ENCODE results near the gene AK5. TPM values are rescaled to one million over a fixed set of nuclear protein-coding genes. Genes with fewer than 3 reads are reported as not detected.

Gene AK5
- total and polyA plus RNA-seq, 2 donors (not counting 1 experiment from before 2014, with no cell fraction given), result 0.18 TPM; not detected in 1

DNA sequence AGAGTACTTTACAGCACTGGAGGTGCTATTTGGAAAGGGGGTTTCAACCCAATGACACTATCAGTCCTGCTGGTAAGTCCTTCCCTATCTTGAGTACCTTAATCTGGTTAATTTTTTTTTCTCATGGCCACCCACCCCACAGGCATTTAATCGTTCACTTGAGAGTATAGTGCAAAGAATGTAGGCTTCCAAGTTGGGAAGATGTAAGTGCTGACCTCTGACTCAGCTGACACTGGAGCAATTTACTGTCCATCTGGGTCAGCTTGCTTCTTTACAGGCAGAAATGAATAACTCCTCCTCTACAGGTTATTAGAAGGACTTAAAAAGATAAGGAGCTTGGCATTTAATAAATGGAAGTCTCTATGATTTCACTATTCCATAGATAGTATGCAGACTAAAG lies 89.6 kb downstream of the AK5 start:
- no peak overlapping the region for H3K27ac ChIP-seq (ENCODE audit: low read length in 2 of 2)
- no peak for DNase-seq
- intact Hi-C loops (cut with micrococcal nuclease), result no loop called here
- H3K4me2 ChIP-seq (replicated peaks; ENCODE audit: low read depth, low read length, poor library complexity, severe bottlenecking), result no peak overlapping the region
- no CpG with 5 or more reads among the region's 1 CpG for WGBS (ENCODE audit: insufficient coverage)
- CTCF ChIA-PET, result no interaction called here
- no peaks in the 10 kb centered on the region for H3K27me3 Mint-ChIP-seq
- no peak for ATAC-seq (ENCODE audit: low read depth)
- H3K27me3 ChIP-seq (replicated peaks in 1 of 4; ENCODE audit: control extremely low read depth in 1 of 4, control insufficient read depth in 3 of 4, insufficient read depth in 4 of 4, low read length in 3 of 4), result no peaks in the 10 kb centered on the region
- no peaks in the 10 kb centered on the region for H3K4me1 ChIP-seq (ENCODE audit: control insufficient read depth in 2 of 2, insufficient read depth in 2 of 2, low read length in 2 of 2)
- no peaks in the 10 kb centered on the region for H3K36me3 ChIP-seq (replicated peaks in 1 of 2; ENCODE audit: control extremely low read depth in 1 of 2, control insufficient read depth in 1 of 2, extremely low read depth in 1 of 2, insufficient read depth in 2 of 2, low read length in 1 of 2)
- H3K4me1 Mint-ChIP-seq, result no peaks in the 10 kb centered on the region
- H4K20me1 ChIP-seq (ENCODE audit: control insufficient read depth, insufficient read depth, low read length, poor library complexity, severe bottlenecking), result no peaks in the 10 kb centered on the region
- H3K79me2 ChIP-seq (ENCODE audit: control insufficient read depth, insufficient read depth, low read length), result no peaks in the 10 kb centered on the region
- no peak overlapping the region for H3K27ac Mint-ChIP-seq
- H3K4me3 Mint-ChIP-seq, result no peak overlapping the region
- no peak overlapping the region for H3K4me3 ChIP-seq (ENCODE audit: control extremely low read depth in 1 of 5, extremely low read depth in 1 of 5, insufficient read depth in 1 of 5, low read depth in 2 of 5, low read length in 4 of 5)
- POLR2A ChIA-PET, result no interaction called here
- no peaks in the 10 kb centered on the region for H3K9me3 Mint-ChIP-seq (ENCODE audit: insufficient read depth)
- H3K9ac ChIP-seq (ENCODE audit: low read length), result no peak overlapping the region
- H2AFZ ChIP-seq (ENCODE audit: insufficient read depth, low read depth, low read length, poor library complexity, severe bottlenecking), result no peak overlapping the region
- no peaks in the 10 kb centered on the region for H3K9me3 ChIP-seq (ENCODE audit: control extremely low read depth in 1 of 3, control insufficient read depth in 2 of 3, insufficient read depth in 1 of 3, low read length in 2 of 3)
- TF ChIP-seq EZH2 (IDR thresholded peaks at IDR 0.05; ENCODE audit: borderline replicate concordance, insufficient read depth, low read depth, low read length, poor library complexity, severe bottlenecking), result no peak
- TF ChIP-seq, protein P1, sequence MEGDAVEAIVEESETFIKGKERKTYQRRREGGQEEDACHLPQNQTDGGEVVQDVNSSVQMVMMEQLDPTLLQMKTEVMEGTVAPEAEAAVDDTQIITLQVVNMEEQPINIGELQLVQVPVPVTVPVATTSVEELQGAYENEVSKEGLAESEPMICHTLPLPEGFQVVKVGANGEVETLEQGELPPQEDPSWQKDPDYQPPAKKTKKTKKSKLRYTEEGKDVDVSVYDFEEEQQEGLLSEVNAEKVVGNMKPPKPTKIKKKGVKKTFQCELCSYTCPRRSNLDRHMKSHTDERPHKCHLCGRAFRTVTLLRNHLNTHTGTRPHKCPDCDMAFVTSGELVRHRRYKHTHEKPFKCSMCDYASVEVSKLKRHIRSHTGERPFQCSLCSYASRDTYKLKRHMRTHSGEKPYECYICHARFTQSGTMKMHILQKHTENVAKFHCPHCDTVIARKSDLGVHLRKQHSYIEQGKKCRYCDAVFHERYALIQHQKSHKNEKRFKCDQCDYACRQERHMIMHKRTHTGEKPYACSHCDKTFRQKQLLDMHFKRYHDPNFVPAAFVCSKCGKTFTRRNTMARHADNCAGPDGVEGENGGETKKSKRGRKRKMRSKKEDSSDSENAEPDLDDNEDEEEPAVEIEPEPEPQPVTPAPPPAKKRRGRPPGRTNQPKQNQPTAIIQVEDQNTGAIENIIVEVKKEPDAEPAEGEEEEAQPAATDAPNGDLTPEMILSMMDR (IDR thresholded peaks at IDR 0.05), result no peak

DNA sequence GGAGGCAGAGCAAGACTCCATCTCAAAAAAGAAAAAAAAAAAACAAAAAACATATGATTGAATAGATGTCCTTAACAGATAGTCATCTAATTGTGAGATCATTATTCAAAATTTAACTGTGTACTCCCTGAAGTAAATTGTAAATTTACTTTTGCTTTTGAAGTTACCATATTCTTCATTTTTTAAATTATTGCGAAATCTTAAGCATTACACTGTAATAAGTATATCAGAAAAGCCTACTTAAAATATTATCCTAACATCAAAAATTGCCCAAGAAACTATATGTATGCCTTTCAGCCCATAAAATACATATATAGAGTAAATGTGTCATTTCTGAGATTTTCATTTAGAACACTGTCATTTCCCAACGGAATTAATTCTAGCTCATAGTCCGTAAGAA lies 91.9 kb downstream of the AK5 start:
- WGBS (ENCODE audit: insufficient coverage), result no CpG with 5 or more reads among the region's 3 CpGs
- no peaks in the 10 kb centered on the region for H3K27me3 ChIP-seq (replicated peaks in 1 of 4; ENCODE audit: control extremely low read depth in 1 of 4, control insufficient read depth in 3 of 4, insufficient read depth in 4 of 4, low read length in 3 of 4)
- H3K27ac ChIP-seq (ENCODE audit: low read length in 2 of 2), result no peak overlapping the region
- no peaks in the 10 kb centered on the region for H3K4me1 Mint-ChIP-seq
- H3K9ac ChIP-seq (ENCODE audit: low read length), result no peak overlapping the region
- no peak overlapping the region for H2AFZ ChIP-seq (ENCODE audit: insufficient read depth, low read depth, low read length, poor library complexity, severe bottlenecking)
- no peak overlapping the region for H3K27ac Mint-ChIP-seq
- no peak overlapping the region for H3K4me3 Mint-ChIP-seq
- no peak for DNase-seq
- intact Hi-C loops (cut with micrococcal nuclease), result no loop called here
- TF ChIP-seq, protein P1 (IDR thresholded peaks at IDR 0.05), result no peak
- TF ChIP-seq EZH2 (IDR thresholded peaks at IDR 0.05; ENCODE audit: borderline replicate concordance, insufficient read depth, low read depth, low read length, poor library complexity, severe bottlenecking), result no peak
- H3K79me2 ChIP-seq (ENCODE audit: control insufficient read depth, insufficient read depth, low read length), result no peaks in the 10 kb centered on the region
- no peaks in the 10 kb centered on the region for H4K20me1 ChIP-seq (ENCODE audit: control insufficient read depth, insufficient read depth, low read length, poor library complexity, severe bottlenecking)
- H3K4me2 ChIP-seq (replicated peaks; ENCODE audit: low read depth, low read length, poor library complexity, severe bottlenecking), result no peak overlapping the region
- H3K27me3 Mint-ChIP-seq, result no peaks in the 10 kb centered on the region
- H3K4me1 ChIP-seq (ENCODE audit: control insufficient read depth in 2 of 2, insufficient read depth in 2 of 2, low read length in 2 of 2), result no peaks in the 10 kb centered on the region
- no peak for ATAC-seq (ENCODE audit: low read depth)
- POLR2A ChIA-PET, result no interaction called here
- H3K4me3 ChIP-seq (ENCODE audit: control extremely low read depth in 1 of 5, extremely low read depth in 1 of 5, insufficient read depth in 1 of 5, low read depth in 2 of 5, low read length in 4 of 5), result no peak overlapping the region
- no peaks in the 10 kb centered on the region for H3K9me3 ChIP-seq (ENCODE audit: control extremely low read depth in 1 of 3, control insufficient read depth in 2 of 3, insufficient read depth in 1 of 3, low read length in 2 of 3)
- no peaks in the 10 kb centered on the region for H3K9me3 Mint-ChIP-seq (ENCODE audit: insufficient read depth)
- CTCF ChIA-PET, result no interaction called here
- H3K36me3 ChIP-seq (replicated peaks in 1 of 2; ENCODE audit: control extremely low read depth in 1 of 2, control insufficient read depth in 1 of 2, extremely low read depth in 1 of 2, insufficient read depth in 2 of 2, low read length in 1 of 2), result no peaks in the 10 kb centered on the region

Measured in B cell (primary cell).